ENCODE measurements around the gene PAX9. TPM values are rescaled to one million over a fixed set of nuclear protein-coding genes. Genes with fewer than 3 reads are reported as not detected.

Gene PAX9
- not detected for total RNA-seq
- polyA plus RNA-seq: not detected
- long read RNA-seq, donor 1: 0 reads
- long read RNA-seq, donor 2: 0 reads
- long read RNA-seq, donor 3: 0 reads
- long read RNA-seq, donor 4: 0 reads

GRCh38 chr14:36661506-36662257, at the start of gene PAX9:
Gene PAX9 (plus strand): TSS chr14:36661860. CDS start chr14:36662090, 230 bp downstream.
- H3K4me3 ChIP-seq (ENCODE audit: low read length): peak within 1 kb of the TSS; percentile 47
- DNase-seq: peak; percentile 66 to 83 (median 82)
- peaks cover 10% of the 10 kb centered on the region for H3K4me1 ChIP-seq (ENCODE audit: control insufficient read depth, insufficient read depth, low read length)
- peaks cover 3% of the 10 kb centered on the region for H3K27me3 ChIP-seq (ENCODE audit: control insufficient read depth, insufficient read depth)
- WGBS: 2% methylated on average over 44 of the region's 44 CpGs
- peak; percentile 88 to 91 for ATAC-seq
- no peak within 1 kb of the TSS for H3K27ac ChIP-seq (ENCODE audit: low read length)
- H3K9me3 ChIP-seq (ENCODE audit: control insufficient read depth, low read length): no peaks in the 10 kb centered on the region
- intact Hi-C loops (cut with DNase I): no loop called here

GRCh38 chr14:36617824-36618223, 43.8 kb upstream of the PAX9 start:
- Histone ChIP-seq H3K4me1 (ENCODE audit: control insufficient read depth, insufficient read depth, low read length) (no peaks in the 10 kb centered on the region), H3K9me3 (ENCODE audit: control insufficient read depth, low read length) (no peaks in the 10 kb centered on the region), H3K27ac (ENCODE audit: low read length) (no peak overlapping the region), H3K27me3 (ENCODE audit: control insufficient read depth, insufficient read depth) (no peaks in the 10 kb centered on the region), H3K4me3 (ENCODE audit: low read length) (no peak overlapping the region)
- WGBS: 66% methylated on average over 5 of the region's 5 CpGs
- ATAC-seq (no peak), DNase-seq (no peak)
- intact Hi-C loops (cut with DNase I): no loop called here

GRCh38 chr14:36618641-36619040, 43.0 kb upstream of the PAX9 start:
- Histone ChIP-seq H3K9me3 (ENCODE audit: control insufficient read depth, low read length) (no peaks in the 10 kb centered on the region), H3K27ac (ENCODE audit: low read length) (no peak overlapping the region), H3K4me1 (ENCODE audit: control insufficient read depth, insufficient read depth, low read length) (no peaks in the 10 kb centered on the region), H3K4me3 (ENCODE audit: low read length) (no peak overlapping the region), H3K27me3 (ENCODE audit: control insufficient read depth, insufficient read depth) (no peaks in the 10 kb centered on the region)
- no peak for ATAC-seq
- WGBS: 36% methylated on average over 2 of the region's 2 CpGs
- DNase-seq: no peak
- intact Hi-C loops (cut with DNase I): no loop called here

- no peak for ATAC-seq
- 73% methylated on average over 3 of the region's 3 CpGs for WGBS
- no peak for DNase-seq
- no peaks in the 10 kb centered on the region for H3K27me3 ChIP-seq (ENCODE audit: control insufficient read depth, insufficient read depth)
- no peak overlapping the region for H3K4me3 ChIP-seq (ENCODE audit: low read length)
- H3K9me3 ChIP-seq (ENCODE audit: control insufficient read depth, low read length): no peaks in the 10 kb centered on the region
- intact Hi-C loops (cut with DNase I): no loop called here
- H3K27ac ChIP-seq (ENCODE audit: low read length): no peak overlapping the region
- H3K4me1 ChIP-seq (ENCODE audit: control insufficient read depth, insufficient read depth, low read length): no peaks in the 10 kb centered on the region
Observed at GRCh38 chr14:36619131-36619530, 42.5 kb upstream of the PAX9 start.

GRCh38 chr14:36619853-36620252, 41.8 kb upstream of the PAX9 start:
- Histone ChIP-seq H3K27me3 (ENCODE audit: control insufficient read depth, insufficient read depth) (no peaks in the 10 kb centered on the region), H3K4me3 (ENCODE audit: low read length) (no peak overlapping the region), H3K27ac (ENCODE audit: low read length) (no peak overlapping the region), H3K9me3 (ENCODE audit: control insufficient read depth, low read length) (no peaks in the 10 kb centered on the region), H3K4me1 (ENCODE audit: control insufficient read depth, insufficient read depth, low read length) (no peaks in the 10 kb centered on the region)
- WGBS: 89% methylated on average over 2 of the region's 2 CpGs
- intact Hi-C loops (cut with DNase I): no loop called here
- ATAC-seq (no peak), DNase-seq (no peak)

GRCh38 chr14:36625014-36625413, 36.6 kb upstream of the PAX9 start:
- WGBS: 85% methylated on average over 1 of the region's 1 CpG
- Histone ChIP-seq H3K27me3 (ENCODE audit: control insufficient read depth, insufficient read depth) (no peaks in the 10 kb centered on the region), H3K9me3 (ENCODE audit: control insufficient read depth, low read length) (no peaks in the 10 kb centered on the region), H3K27ac (ENCODE audit: low read length) (no peak overlapping the region), H3K4me1 (ENCODE audit: control insufficient read depth, insufficient read depth, low read length) (no peaks in the 10 kb centered on the region), H3K4me3 (ENCODE audit: low read length) (no peak overlapping the region)
- ATAC-seq: no peak
- intact Hi-C loops (cut with DNase I): no loop called here
- no peak for DNase-seq

GRCh38 chr14:36625436-36625835, 36.2 kb upstream of the PAX9 start:
- H3K27me3 ChIP-seq (ENCODE audit: control insufficient read depth, insufficient read depth): no peaks in the 10 kb centered on the region
- no peak for ATAC-seq
- DNase-seq: no peak
- H3K9me3 ChIP-seq (ENCODE audit: control insufficient read depth, low read length): no peaks in the 10 kb centered on the region
- H3K4me1 ChIP-seq (ENCODE audit: control insufficient read depth, insufficient read depth, low read length): no peaks in the 10 kb centered on the region
- WGBS: 67% methylated on average over 4 of the region's 4 CpGs
- intact Hi-C loops (cut with DNase I): no loop called here
- H3K4me3 ChIP-seq (ENCODE audit: low read length): no peak overlapping the region
- no peak overlapping the region for H3K27ac ChIP-seq (ENCODE audit: low read length)

- no peaks in the 10 kb centered on the region for H3K4me1 ChIP-seq (ENCODE audit: control insufficient read depth, insufficient read depth, low read length)
- H3K27me3 ChIP-seq (ENCODE audit: control insufficient read depth, insufficient read depth): no peaks in the 10 kb centered on the region
- ATAC-seq (no peak), DNase-seq (no peak)
- no peak overlapping the region for H3K27ac ChIP-seq (ENCODE audit: low read length)
- 70% methylated on average over 4 of the region's 4 CpGs for WGBS
- intact Hi-C loops (cut with DNase I): no loop called here
- no peak overlapping the region for H3K4me3 ChIP-seq (ENCODE audit: low read length)
- no peaks in the 10 kb centered on the region for H3K9me3 ChIP-seq (ENCODE audit: control insufficient read depth, low read length)
Observed at GRCh38 chr14:36626151-36626550, 35.5 kb upstream of the PAX9 start.

GRCh38 chr14:36627981-36628380, 33.7 kb upstream of the PAX9 start:
- WGBS: 58% methylated on average over 3 of the region's 3 CpGs
- intact Hi-C loops (cut with DNase I): no loop called here
- DNase-seq (no peak), ATAC-seq (no peak)
- Histone ChIP-seq H3K4me1 (ENCODE audit: control insufficient read depth, insufficient read depth, low read length) (no peaks in the 10 kb centered on the region), H3K4me3 (ENCODE audit: low read length) (no peak overlapping the region), H3K27ac (ENCODE audit: low read length) (no peak overlapping the region), H3K9me3 (ENCODE audit: control insufficient read depth, low read length) (no peaks in the 10 kb centered on the region), H3K27me3 (ENCODE audit: control insufficient read depth, insufficient read depth) (no peaks in the 10 kb centered on the region)

- 72% methylated on average over 3 of the region's 3 CpGs for WGBS
Observed at GRCh38 chr14:36633580-36633979, 28.1 kb upstream of the PAX9 start.

GRCh38 chr14:36646664-36647416, 14.8 kb upstream of the PAX9 start:
- DNase-seq (no peak), ATAC-seq (peak; percentile 60 to 69)
- Histone ChIP-seq H3K27me3 (ENCODE audit: control insufficient read depth, insufficient read depth) (peaks cover 5% of the 10 kb centered on the region), H3K27ac (ENCODE audit: low read length) (no peak overlapping the region), H3K4me1 (ENCODE audit: control insufficient read depth, insufficient read depth, low read length) (peaks cover 3% of the 10 kb centered on the region), H3K4me3 (ENCODE audit: low read length) (peak overlapping the region; percentile 37), H3K9me3 (ENCODE audit: control insufficient read depth, low read length) (no peaks in the 10 kb centered on the region)
- intact Hi-C loops (cut with DNase I): loop anchor here (5.0 to 10.0 kb wide), 2 partner anchors 295 to 298 kb away; no protein-coding TSS in a partner anchor
- 5% methylated on average over 55 of the region's 55 CpGs for WGBS

More at GRCh38 chr14:36633580-36633979, 28.1 kb upstream of the PAX9 start:
- no peak for ATAC-seq
- Histone ChIP-seq H3K27me3 (ENCODE audit: control insufficient read depth, insufficient read depth) (peaks cover 2% of the 10 kb centered on the region), H3K9me3 (ENCODE audit: control insufficient read depth, low read length) (no peaks in the 10 kb centered on the region), H3K4me3 (ENCODE audit: low read length) (no peak overlapping the region), H3K4me1 (ENCODE audit: control insufficient read depth, insufficient read depth, low read length) (no peaks in the 10 kb centered on the region), H3K27ac (ENCODE audit: low read length) (no peak overlapping the region)
- no peak for DNase-seq
- intact Hi-C loops (cut with DNase I): no loop called here
